Activated naive CD4-positive, alpha-beta T cell treated with Interleukin-2 at 50 U/mL for 16 hours (primary cell): ENCODE data around the gene RAD51B.

ENCODE experiments used
- DNase-seq: peaks from one replicate; pipeline ENCODE4 v3.0.0-alpha.2; 2020

RAD51B gene

GRCh38 chr14:68506645-68507419, 687.3 kb downstream of the RAD51B start:
- DNase-seq = peak; percentile 28

- DNase-seq = peak; percentile 29
These were observed 688.0 kb downstream of the RAD51B start for GRCh38 chr14:68507544-68508081.

DNA sequence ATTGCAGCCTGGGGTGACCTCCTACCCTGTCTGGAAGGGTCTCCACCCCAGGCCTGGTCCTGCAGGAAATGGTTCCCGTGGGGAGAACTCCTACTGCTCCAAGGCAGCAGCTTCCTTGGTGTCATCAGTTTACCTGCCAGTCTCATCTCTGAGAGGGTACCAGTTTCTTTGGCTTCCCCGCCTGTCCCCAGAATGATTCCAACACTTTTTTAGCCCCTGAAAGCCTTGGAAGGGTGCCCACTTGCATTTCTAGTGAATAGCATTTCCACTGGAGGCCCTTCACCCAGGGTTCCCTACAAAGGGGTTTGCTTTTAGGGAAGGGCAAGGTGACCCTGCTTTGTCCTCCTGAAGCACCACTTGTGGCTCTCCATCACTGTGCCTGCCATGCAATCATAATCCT, 689.0 kb downstream of the RAD51B start:
- DNase-seq = no peak

- DNase-seq = no peak
These were observed 689.8 kb downstream of the RAD51B start for GRCh38 chr14:68509188-68509983.

GRCh38 chr14:68510201-68511128, 690.9 kb downstream of the RAD51B start:
- no peak for DNase-seq

DNA sequence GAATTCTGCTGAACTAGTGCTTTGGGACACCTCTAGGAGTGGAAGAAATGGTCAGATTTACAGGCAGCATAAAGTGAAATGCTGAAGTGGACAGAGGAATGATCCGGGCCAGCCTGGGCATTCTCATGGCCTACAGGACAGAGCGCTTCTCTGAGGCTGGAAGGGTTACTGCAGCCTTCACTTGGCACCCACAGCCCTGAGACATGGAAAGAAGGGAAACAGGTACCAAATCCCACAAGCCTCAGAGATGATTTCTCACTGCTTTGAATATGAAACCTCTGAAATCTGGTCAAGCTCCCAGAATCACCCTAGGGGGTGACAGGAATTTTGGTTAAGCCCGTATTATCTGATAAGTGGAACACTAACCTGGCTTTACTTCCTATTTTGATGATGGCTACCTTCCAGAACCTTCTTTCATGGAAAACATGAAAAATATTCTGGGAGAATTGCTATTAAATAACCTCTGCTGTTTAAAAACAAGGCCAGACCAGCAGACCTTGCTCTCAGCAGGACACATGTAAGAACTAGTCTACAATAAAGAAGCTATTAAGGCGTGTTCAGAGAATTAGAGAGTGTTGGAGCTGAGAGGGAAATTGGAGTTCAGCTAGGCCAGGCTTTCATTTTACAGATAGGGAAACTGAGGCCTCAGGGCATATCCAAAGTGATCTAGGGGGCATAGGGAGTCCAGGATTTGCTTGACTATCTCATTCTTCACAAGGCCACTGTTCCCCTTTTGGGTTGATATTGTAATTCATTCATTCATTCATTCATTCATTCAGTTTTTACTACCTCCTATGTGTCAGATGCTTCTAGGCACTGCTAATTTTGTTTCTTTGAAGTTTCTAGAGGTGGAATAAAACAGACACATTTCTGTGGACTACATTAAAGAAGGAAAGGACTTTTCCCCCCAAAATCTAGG, 691.8 kb downstream of the RAD51B start:
- DNase-seq = no peak

DNA sequence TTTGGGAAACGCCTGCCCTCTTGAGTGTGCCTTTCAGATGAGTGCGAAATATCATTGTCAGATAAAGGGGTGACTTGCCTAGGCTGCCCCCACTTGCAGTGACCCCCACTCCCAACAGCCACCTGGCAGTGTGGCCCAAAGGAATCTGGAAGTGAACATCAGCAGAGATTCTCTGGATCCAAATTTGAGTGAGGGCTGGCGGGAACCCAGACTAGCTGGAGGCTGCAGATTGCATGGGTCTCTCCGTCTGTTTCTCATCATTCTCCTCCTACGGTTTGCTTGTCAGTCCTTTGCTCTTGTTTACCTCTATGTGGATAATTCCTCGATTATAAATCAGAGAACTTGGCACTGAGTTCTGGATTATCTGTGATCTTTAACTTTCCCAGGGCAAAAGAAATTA, 692.5 kb downstream of the RAD51B start:
- no peak for DNase-seq

- DNase-seq = no peak
These were observed 693.6 kb downstream of the RAD51B start for GRCh38 chr14:68513137-68513536.

- DNase-seq = no peak
These were observed 694.4 kb downstream of the RAD51B start for GRCh38 chr14:68513838-68514607.

DNA sequence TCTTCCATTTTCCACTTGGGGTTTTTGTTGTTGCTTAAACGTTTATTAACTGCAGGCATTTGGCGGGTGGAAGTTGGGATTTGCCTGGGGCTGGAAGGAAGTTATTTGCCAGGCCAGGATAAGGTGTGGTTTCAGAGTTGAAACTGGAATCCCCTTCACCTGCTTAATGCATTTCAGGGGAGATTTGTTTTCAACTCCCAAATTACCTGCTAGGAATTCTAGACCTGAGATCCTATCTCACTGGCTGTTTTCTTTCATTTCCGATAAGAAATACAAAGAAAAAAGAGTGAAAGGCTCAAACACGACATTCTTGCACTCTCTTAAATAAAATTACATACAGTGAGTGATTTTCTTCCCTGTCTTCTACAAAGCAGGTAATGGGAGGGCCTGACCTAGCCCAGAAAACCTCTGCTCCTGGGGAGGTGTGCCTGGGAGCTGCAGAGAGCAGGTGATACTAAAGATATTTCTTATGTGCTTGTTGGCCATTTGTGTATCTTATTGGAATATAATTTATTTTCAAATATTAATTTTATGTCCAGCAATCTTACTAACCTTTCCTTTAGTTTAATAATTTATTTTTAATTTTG, 695.1 kb downstream of the RAD51B start:
- DNase-seq = no peak

GRCh38 chr14:68516342-68516741, 696.8 kb downstream of the RAD51B start:
- no peak for DNase-seq

GRCh38 chr14:68518166-68518565, 698.6 kb downstream of the RAD51B start:
- DNase-seq = no peak

DNA sequence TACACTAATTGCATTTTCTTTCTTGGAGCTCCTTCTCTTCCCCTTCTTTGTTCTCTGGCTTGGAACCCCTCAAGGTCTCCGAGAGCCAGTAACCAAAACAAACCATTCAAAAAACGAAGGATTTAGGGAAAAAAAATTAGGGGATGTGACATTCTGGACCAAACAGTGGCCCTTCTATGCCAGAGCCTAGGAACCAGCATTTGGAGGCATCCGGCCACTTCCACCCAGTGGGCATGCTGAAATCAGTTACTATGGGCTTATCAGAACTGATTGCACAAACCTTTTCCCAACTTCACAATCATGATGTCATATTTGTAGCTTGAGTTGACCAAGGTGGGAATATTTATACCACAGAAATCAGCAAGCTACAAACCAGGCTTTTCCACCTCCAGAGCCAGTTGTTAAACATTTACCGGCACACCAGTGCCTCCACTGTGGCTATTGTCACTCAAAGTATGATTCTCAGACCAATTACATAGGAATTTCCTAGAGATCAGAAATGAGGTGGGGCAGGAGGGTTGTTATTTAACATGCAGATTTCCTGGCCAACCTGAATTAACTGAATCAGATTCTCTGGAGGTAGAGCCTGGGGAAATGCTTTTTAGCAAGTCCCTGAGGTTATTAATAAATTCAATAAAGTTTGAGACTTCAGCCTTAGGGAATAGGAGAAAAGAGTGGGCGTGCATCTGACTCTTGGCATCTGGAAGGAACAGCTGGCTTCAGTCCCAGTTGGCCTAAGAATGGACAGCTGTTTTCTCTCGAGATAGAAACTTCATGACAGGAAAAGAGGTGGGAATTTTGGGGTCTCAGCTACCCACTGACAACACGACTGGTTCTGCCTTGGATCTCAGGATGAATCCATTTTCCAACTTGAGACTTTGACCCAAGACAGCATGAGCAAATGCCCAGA, 699.4 kb downstream of the RAD51B start:
- no peak for DNase-seq

- no peak for DNase-seq
These were observed 700.1 kb downstream of the RAD51B start for GRCh38 chr14:68519671-68520187.

DNA sequence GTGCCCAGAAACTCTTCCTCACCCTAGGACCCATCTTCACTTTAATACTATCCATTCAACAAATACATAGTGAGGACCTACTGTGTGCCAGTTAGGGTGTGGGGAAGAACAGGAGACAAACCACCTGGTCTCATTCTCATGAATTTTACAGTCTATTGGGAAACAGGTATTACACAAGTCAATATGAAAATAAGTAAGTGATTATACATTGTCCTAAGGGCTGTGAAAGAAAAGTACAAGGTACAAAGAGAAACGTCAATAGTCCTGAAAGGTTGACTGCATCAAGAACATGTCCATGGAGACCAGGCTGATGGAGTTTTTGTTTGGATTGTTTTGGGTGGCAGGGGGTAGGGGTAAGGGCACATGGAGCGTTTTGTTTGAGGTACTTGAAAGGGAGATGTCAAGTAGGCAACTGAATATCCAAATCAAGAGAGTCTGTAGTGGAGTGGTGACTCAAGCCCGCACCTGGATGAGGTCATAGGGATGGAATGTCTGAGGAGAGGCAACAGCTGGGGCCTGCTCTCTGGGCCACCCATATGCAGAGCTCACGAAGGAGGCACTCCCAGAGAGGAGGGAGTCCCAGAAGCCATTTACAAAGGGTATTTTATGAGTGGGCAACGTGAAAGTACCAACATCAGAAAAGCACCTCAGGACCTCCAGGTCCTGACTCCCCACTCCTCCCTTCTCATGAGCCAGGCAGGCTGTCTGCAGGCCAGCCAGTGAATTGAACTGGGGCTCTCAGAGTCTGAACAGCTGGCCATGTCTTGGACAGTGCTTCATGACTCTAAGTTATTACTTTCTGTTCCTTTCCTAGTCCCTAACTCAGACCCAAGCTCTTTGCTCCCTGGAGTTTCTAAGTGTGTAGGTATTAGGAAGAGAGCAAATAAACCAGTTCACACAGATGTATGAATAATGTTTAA, 701.3 kb downstream of the RAD51B start:
- no peak for DNase-seq

DNA sequence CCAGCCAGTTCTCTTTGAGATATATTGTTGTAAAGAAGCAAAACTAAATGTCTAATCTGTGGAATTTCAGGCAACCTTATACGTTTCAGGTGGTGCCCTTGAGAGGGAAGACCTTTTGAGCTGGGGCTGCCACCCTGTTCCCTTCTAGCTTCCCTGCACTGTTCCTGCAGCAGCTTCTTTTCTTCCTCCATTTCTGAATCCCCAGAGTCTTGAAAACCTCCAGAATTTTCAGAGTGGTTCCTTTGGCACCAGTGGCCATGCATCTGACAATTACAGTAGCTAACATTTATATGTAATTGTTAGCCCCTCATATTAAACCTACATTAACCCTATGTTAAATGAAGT, 702.0 kb downstream of the RAD51B start:
- DNase-seq = no peak

- DNase-seq = no peak
These were observed 702.5 kb downstream of the RAD51B start for GRCh38 chr14:68521961-68522509.
